ENCODE results near the gene EIF4G3.

EIF4G3 gene

DNA sequence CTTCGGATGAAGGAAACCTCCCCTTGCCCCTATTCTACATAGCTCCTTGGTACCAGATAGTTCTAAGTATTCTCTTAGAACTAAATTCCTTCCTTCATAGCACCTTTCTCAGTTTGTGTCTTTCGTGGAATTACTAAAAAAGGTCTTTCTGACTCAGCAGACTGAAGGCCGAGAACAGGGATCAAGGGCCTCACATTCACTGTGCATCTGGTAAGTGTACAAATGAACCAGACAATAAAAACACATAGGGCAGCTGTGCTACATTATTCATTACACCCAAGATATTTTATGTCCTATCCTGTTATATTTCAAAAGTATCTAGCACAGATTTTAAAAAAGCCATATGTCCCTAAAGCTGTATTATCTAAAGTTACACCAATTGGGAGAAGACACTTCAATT lies 326.7 kb downstream of the EIF4G3 start:
- in situ Hi-C loops (cut with HindIII; ENCODE audit: low sequenced_read_pairs), result no loop called here
- DNase-seq (ENCODE audit: low read depth, low spot score), result no peak
- no peak overlapping the region for H3K4me3 ChIP-seq (ENCODE audit: low read depth, low read length)
- TF ChIP-seq, protein P1, sequence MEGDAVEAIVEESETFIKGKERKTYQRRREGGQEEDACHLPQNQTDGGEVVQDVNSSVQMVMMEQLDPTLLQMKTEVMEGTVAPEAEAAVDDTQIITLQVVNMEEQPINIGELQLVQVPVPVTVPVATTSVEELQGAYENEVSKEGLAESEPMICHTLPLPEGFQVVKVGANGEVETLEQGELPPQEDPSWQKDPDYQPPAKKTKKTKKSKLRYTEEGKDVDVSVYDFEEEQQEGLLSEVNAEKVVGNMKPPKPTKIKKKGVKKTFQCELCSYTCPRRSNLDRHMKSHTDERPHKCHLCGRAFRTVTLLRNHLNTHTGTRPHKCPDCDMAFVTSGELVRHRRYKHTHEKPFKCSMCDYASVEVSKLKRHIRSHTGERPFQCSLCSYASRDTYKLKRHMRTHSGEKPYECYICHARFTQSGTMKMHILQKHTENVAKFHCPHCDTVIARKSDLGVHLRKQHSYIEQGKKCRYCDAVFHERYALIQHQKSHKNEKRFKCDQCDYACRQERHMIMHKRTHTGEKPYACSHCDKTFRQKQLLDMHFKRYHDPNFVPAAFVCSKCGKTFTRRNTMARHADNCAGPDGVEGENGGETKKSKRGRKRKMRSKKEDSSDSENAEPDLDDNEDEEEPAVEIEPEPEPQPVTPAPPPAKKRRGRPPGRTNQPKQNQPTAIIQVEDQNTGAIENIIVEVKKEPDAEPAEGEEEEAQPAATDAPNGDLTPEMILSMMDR (IDR thresholded peaks at IDR 0.05; ENCODE audit: low read depth, low read length), result no peak

DNA sequence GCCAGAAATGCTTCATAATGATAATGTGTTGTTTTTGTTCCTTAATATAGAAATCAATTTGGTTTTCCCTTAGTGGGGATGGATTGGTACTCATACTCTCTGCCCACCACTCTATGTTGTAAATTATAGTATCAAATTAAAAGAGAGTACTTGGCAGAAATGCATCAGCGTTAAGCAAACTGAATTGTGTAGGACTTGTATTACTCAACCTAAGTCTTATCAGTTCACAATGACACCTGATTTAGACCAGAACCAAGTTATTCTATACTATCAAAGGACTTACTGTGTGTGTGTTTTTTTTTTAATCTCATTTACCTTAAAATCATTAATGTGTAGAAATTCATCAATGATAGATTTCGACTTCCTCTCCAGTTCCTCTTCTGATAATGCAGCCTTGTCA lies 327.6 kb downstream of the EIF4G3 start:
- in situ Hi-C loops (cut with HindIII; ENCODE audit: low sequenced_read_pairs), result no loop called here
- DNase-seq (ENCODE audit: low read depth, low spot score), result no peak
- no peak overlapping the region for H3K4me3 ChIP-seq (ENCODE audit: low read depth, low read length)
- TF ChIP-seq, protein P1 (IDR thresholded peaks at IDR 0.05; ENCODE audit: low read depth, low read length), result no peak

DNA sequence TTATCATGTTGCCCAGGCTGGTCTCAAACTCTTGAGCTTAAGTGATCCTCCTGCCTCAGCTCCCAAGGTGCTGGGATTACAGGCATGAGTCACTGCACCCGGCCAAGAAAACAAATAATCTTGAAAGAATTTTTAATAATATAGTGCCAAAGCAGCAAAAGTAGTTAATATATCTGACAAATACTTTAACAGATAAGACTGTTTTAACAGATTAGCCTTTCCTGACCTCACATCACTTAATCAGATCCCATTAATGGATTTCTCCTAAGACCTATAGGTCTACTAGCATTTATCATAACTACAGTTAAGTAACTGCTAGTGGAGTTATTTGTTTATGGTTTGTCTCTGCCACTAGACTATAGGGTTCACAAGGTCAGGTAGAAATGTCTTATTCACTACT lies 328.5 kb downstream of the EIF4G3 start:
- in situ Hi-C loops (cut with HindIII; ENCODE audit: low sequenced_read_pairs), result no loop called here
- no peak overlapping the region for H3K4me3 ChIP-seq (ENCODE audit: low read depth, low read length)
- DNase-seq (ENCODE audit: low read depth, low spot score), result peak; percentile 40
- TF ChIP-seq, protein P1 (IDR thresholded peaks at IDR 0.05; ENCODE audit: low read depth, low read length), result no peak

DNA sequence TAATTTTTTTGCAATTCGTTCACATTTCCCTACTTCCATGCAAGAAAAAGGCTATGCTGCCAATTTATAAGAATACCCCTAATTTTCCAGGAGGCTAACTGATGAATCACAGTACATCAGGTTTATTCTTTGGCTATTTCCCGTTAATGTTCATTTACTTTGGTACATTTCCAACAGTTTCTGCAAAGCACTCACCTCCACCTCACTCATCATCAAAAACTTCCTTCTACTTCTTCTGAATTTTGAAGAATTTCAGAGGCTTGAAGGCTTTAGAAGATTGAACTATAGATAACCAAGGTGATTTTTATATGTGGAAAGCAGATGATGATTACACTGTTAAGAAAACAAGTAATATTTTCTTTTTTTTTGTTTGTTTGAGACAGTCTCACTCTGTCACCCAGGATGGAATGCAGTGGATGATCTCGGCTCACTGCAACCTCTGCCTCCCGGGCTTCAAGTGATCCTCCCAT lies 329.1 kb downstream of the EIF4G3 start:
- H3K4me3 ChIP-seq (ENCODE audit: low read depth, low read length), result no peak overlapping the region
- DNase-seq (ENCODE audit: low read depth, low spot score), result peak; percentile 83
- in situ Hi-C loops (cut with HindIII; ENCODE audit: low sequenced_read_pairs), result no loop called here
- TF ChIP-seq, protein P1 (IDR thresholded peaks at IDR 0.05; ENCODE audit: low read depth, low read length), result no peak

DNA sequence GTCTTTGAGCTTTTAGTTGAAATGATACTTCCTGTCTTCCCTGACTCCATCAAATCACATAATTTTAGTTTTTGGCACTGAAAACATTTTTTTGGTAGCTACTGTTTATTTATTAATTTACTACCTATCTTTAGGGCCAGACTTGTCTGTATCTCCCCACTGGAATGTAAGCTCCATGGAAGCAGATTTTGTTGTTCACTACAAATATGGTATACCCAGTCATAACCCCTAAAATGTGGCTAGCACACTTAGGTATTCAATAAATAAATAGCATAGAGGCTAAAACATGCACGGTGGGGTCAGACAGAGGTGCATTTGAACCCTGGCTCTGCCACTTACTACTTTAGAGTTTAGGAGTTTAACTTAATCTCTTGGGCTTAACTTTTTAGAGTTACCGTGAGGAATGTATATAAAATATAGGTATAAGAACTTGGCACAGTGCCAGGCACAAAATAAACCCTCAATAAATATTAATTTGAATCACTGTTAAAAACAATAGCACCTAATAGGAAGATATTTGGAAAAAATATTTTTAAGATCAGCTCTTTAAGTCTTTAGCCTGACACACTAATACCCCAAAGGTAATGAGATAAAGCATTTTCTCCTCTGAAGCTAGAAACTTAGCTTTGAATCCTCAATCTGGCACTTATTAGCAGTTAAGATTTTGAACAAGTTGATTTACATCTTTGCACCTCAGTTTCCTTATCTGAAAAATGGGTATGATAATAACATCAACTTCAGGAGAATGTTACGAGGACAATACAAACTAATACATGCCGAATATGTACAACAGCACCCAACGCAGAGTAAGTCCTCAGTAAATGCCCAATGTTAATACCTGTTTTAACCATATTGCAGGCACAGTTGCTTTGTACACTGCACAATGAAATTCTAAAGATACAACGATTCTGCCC lies 330.0 kb downstream of the EIF4G3 start:
- DNase-seq (ENCODE audit: low read depth, low spot score), result no peak
- TF ChIP-seq, protein P1 (IDR thresholded peaks at IDR 0.05; ENCODE audit: low read depth, low read length), result no peak
- H3K4me3 ChIP-seq (ENCODE audit: low read depth, low read length), result no peak overlapping the region
- in situ Hi-C loops (cut with HindIII; ENCODE audit: low sequenced_read_pairs), result no loop called here

DNA sequence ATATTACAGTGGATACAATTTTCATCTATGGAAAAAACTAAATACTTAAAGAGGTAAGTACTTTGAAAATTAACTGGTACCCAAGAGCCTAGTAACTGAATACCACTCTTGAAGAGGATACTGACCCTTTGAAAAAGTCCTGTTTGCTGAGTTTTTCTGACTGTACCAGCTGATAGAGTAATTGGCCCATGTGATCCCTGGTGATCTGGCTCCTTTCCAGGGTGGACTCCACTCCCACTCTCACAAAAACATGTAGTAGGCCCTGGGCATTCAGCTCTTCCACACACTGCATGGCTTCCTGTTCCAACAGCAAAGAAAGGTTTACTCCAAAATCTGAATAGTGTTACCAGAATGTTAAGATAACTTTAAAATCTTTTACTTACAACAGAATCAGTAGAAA lies 336.0 kb downstream of the EIF4G3 start:
- no peak overlapping the region for H3K4me3 ChIP-seq (ENCODE audit: low read depth, low read length)

More for the DNA sequence above, 336.0 kb downstream of the EIF4G3 start:
- in situ Hi-C loops (cut with HindIII; ENCODE audit: low sequenced_read_pairs), result no loop called here
- TF ChIP-seq, protein P1 (IDR thresholded peaks at IDR 0.05; ENCODE audit: low read depth, low read length), result no peak
- DNase-seq (ENCODE audit: low read depth, low spot score), result no peak
